ENCODE results near the gene ENC1.

The ENC1 gene

GRCh38 chr5:74631081-74631953 is 9.2 kb downstream of the ENC1 start:
- no peak for DNase-seq (ENCODE audit: low read depth)

- DNase-seq (ENCODE audit: low read depth): no peak
These were observed 10.0 kb downstream of the ENC1 start for GRCh38 chr5:74630453-74631066.

- no peak for DNase-seq (ENCODE audit: low read depth)
These were observed 11.2 kb downstream of the ENC1 start for GRCh38 chr5:74629326-74629725.

- DNase-seq (ENCODE audit: low read depth): no peak
These were observed 12.2 kb downstream of the ENC1 start for GRCh38 chr5:74628359-74628758.

GRCh38 chr5:74627646-74628279 is 12.8 kb downstream of the ENC1 start:
- DNase-seq (ENCODE audit: low read depth): no peak

GRCh38 chr5:74626386-74627222 is 13.9 kb downstream of the ENC1 start:
- DNase-seq (ENCODE audit: low read depth): no peak

GRCh38 chr5:74625742-74626241 is 14.7 kb downstream of the ENC1 start:
- DNase-seq (ENCODE audit: low read depth): no peak

- no peak for DNase-seq (ENCODE audit: low read depth)
These were observed 15.5 kb downstream of the ENC1 start for GRCh38 chr5:74624931-74625505.

- no peak for DNase-seq (ENCODE audit: low read depth)
These were observed 16.0 kb downstream of the ENC1 start for GRCh38 chr5:74624501-74624900.

- no peak for DNase-seq (ENCODE audit: low read depth)
These were observed 16.6 kb downstream of the ENC1 start for GRCh38 chr5:74623748-74624408.

GRCh38 chr5:74623006-74623611 is 17.4 kb downstream of the ENC1 start:
- DNase-seq (ENCODE audit: low read depth): no peak

GRCh38 chr5:74622122-74622521 is 18.4 kb downstream of the ENC1 start:
- no peak for DNase-seq (ENCODE audit: low read depth)

GRCh38 chr5:74621492-74621891 is 19.0 kb downstream of the ENC1 start:
- DNase-seq (ENCODE audit: low read depth): no peak

- no peak for DNase-seq (ENCODE audit: low read depth)
These were observed 21.2 kb downstream of the ENC1 start for GRCh38 chr5:74619308-74619707.

- no peak for DNase-seq (ENCODE audit: low read depth)
These were observed 22.4 kb downstream of the ENC1 start for GRCh38 chr5:74618106-74618505.

GRCh38 chr5:74617202-74617601 is 23.3 kb downstream of the ENC1 start:
- DNase-seq (ENCODE audit: low read depth): no peak

GRCh38 chr5:74616236-74617146 is 24.0 kb downstream of the ENC1 start:
- no peak for DNase-seq (ENCODE audit: low read depth)

GRCh38 chr5:74613283-74613682 is 27.2 kb downstream of the ENC1 start:
- DNase-seq (ENCODE audit: low read depth): no peak

- DNase-seq (ENCODE audit: low read depth): no peak
These were observed 28.5 kb downstream of the ENC1 start for GRCh38 chr5:74612045-74612444.

Measured in T follicular helper cell (primary cell).